ENCODE data around the gene USP6. TPM values are rescaled to one million over a fixed set of nuclear protein-coding genes. Genes with fewer than 3 reads are reported as not detected.
"Not testable (repeated sequence)": the region's sequence is repeated elsewhere in the genome, so short reads cannot be mapped to it uniquely, and the experiment has no call there.

USP6 gene
- total RNA-seq, 1 experiment from 2014 or later, result 0.02 TPM

DNA sequence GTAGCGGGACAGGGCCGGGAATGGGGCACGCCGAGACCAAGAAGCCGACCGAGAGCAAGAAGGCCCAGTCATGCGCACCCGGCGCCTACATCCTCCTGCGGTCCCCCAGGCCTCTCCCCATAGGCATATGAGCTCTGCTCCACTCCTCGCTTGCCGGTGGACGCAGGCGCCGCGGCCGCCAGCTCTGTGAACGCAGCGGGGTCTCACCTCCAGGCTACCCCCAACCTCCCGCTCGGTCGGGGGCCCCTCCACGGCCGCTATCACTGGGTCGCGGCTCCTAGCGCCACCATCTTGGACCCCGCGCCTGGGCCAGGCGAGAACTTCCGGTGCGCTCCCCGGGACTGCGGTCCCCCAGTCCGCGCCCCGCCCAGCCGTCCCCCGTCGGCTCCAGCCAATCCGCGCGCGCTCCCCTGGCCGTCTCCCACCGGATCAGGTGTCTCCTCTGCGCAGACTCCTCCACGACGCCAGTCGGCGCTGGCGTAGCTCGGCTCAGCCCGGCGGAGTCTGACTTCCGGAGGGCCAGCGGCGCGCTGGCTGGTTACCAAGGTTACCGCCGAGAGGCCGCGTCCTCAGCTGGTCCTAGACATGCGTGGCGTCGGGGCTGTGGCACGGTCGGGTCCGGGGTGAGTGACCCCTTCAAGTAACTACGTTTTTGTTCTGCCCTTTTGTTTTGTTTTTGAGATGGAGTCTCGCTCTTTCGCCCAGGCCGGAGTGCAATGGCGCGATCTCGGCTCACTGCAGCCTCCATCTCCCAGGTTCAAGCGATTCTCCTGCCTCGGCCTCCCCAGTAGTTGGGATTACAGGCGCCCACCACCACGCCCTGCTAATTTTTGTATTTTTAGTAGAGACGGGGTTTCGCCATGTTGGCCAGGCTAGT, 75.9 kb downstream of the USP6 start, which contains the start of gene ZNF594:
Gene ZNF594 (minus strand): TSS at position 328 of the 877 bp plus-strand sequence. CDS start 7,612 bp downstream, outside the sequence.
- peak; percentile 94 for DNase-seq (ENCODE audit: low read depth)

DNA sequence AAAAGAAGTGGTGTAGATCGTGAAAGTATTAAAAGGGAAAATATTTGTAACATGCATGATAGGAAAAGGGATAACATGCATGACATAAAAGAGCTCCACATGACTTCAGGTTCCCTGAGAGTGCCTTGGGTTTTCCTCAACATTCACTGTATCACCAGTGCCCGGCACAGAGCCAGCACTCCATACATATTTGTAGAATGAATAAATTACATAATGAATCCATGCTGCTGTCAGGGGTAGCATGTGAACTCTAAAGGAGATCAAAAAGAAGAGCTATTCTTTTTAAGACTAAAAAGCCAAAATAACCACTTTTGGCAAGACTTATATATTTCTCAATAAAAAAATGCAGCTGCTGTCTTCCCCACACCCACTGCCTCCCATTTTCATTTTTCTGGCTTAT, 78.5 kb downstream of the USP6 start:
- DNase-seq (ENCODE audit: low read depth), result no peak

DNA sequence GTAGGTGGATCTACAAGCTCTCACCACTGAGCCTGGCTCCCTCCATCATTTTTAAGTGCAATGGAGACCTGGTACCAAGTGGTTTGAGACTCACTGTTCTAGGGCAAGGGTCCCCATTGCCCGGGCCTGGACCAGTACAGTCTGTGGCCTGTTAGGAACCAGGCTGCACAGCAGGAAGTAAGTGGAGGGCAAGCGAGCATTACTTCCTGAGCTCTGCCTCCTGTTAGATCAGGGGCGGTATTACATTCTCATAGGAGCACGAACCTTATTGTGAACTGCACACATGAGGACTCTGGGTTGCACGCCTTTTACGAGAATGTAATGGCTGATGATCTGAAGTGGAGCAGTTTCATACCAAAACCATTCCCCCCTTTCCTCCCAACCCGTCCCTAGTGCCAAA, 82.6 kb downstream of the USP6 start:
- no peak for DNase-seq (ENCODE audit: low read depth)

DNA sequence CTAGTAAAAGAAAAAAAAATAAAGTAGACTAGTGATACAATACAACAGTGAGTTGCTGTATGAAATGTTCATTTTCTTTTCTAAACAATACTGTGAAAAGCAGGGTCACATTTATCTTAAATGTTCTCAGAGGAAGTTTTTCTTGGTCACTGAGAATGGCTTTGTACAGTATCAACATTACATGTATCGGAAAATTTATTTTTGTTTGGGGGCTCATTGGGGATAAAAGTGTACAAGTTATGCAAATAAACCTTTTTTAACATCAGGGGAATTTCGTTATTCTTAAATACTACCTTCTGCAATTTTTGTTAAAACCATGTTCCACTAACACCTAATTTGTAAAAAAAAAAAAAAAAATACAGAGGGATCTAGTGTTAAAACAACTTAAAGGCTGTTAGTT, 84.5 kb downstream of the USP6 start:
- DNase-seq (ENCODE audit: low read depth), result no peak

DNA sequence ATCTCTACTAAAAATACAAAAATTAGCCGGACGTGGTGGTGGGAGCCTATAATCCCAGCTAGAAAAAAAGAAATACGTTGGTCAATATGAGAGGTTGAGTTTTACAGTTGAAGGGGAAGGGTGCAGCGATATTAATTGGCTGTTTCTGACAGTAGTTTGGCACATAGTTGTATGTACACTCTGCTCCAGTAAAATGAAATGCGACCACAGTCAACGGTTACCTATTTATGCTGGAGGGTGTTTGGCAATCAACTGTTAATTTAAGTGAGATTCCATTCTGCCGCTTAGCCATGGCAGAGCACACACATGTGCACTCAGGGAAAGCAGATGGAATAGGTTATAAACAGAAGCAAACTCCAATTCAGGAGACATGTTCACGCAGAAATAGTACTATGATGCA, 85.2 kb downstream of the USP6 start:
- DNase-seq (ENCODE audit: low read depth), result no peak

DNA sequence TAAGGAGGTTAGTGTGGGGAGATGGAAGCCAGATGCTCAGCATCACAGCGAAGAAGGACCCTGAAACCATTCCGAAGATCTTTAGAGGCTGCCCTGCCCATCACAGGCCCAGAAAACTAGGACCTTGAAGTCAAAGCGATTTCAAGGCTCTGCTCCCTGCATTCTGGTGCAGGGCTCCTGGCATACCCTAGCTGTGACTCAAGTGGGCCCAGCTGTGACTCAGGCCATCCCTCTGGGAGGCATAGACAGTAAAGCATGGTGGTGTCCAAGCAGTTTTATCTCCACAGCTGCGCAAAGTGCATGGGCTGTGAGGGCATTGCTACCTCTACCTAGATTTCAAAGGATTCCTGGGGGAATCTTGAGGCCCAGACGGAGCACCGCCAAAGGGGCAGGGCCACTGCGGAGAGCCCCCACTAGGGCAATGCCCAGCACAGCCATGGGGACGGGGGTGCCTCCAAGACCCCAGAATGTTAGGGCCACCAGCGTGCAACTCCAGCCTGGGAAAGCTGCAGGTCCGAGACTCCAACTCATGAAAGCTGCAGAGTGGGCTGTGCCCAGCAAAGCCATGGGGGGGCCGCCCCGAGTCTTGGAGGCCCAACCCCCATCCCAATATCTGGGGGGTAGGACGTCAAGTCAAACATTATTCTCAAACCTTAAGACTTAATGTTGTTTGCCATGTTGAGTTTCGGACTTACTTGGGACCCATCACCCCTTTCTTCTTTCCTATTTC, 87.5 kb downstream of the USP6 start:
- peak; percentile 66 for DNase-seq (ENCODE audit: low read depth)

DNA sequence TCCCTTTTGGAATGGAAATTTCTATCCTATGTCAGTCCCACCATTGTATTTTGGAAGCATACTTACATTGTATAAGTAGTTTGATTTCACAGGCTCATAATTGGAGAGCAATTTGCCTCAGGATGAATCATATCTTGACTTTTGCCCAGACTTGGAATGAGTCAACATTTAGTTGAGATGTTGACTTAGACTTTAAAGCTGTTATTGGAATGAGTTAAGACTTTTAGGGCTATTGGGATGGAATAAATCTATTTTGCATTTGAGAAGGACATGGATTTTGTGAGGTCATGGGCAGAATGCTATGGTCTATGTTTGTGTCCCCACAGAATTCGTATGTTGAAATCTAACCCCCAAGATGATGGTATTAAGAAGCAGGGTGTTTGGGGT, 88.1 kb downstream of the USP6 start:
- peak; percentile 70 for DNase-seq (ENCODE audit: low read depth)

DNA sequence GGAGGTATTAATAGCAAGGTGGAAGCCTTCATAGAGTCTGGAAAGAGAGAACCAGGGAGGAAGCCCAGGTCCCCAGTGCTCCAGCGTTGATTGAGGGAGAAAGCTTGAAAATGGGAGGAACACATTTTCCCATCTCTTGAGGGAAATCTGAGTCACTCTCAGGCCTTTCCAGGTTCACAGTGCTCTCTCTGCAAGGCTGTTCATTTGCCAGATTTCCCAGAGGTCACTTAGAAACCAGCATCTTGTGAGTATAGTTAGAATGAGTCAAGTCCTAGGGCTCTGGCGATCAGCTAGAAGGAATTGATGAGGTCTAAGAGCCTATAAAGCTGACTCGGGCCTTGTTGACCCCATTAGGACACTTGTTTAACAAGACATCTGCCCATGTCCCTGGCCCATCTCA, 93.6 kb downstream of the USP6 start:
- peak; percentile 9 for DNase-seq (ENCODE audit: low read depth)

DNA sequence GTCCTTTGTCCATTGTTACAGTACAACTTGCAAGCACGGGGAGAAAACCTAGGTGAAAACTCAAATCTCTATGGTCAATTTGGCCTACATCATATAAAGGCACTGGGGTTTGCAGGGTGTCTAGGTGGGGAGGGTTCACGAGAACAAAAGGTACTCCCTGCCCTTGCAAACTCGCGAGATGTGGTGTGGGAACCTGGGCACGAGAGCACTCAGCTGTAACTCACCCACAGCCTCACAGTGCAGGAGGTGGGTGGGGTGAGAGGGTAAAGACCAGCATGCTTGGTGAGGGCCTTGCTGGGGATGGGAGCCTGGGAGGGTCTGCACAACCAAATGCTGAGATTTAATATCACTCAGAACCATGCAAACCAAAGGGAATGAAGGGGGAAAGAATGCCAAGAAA, 94.3 kb downstream of the USP6 start:
- no peak for DNase-seq (ENCODE audit: low read depth)

DNA sequence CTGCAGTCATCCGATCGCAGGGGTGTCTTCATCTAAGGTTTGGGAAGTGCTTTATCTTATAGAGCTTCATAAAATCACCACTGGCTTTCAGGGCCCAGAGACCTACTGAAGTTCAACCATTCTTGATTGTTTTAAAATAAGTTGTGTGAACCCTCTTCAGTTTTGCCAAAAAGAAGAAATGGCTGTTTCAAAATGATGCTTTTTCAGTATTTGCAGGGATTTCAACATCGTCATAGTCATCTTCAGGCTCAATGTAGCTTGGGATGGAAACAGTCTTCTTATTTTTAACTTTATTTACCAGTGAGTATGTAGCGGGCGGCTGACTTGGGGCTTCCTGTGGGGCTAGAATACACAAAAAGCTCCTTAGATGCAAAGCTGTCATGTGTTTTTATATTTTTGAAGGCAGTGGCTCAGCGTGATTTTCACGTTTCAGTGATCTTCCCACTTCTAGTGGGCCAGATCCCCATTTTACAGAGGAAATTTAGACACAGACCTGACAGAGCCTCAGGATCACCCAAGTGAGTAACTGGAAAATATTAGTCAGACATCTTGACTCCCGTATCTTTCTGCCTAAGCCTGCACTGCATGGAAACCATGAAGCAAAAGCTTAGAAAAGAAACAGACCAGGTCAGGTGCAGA, 94.9 kb downstream of the USP6 start:
- no peak for DNase-seq (ENCODE audit: low read depth)

DNA sequence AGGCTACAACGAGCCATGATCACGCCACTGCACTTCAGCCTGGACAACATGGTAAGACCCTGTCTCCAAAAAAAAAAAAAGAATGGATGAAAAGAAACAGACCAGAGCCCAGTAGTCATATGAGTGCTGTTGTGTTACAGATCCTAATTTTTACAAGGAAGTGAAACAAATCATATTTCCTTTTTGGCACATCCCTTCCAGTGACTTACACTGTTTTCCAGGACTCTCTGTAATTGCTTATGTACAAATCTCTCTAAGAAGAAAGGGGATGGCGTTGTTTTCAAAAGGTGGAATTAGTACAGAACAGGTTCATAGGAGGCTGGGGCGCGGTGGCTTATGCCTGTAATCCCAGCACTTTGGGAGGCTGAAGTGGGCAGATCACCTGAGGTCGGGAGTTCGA, 95.6 kb downstream of the USP6 start:
- DNase-seq (ENCODE audit: low read depth), result no peak

DNA sequence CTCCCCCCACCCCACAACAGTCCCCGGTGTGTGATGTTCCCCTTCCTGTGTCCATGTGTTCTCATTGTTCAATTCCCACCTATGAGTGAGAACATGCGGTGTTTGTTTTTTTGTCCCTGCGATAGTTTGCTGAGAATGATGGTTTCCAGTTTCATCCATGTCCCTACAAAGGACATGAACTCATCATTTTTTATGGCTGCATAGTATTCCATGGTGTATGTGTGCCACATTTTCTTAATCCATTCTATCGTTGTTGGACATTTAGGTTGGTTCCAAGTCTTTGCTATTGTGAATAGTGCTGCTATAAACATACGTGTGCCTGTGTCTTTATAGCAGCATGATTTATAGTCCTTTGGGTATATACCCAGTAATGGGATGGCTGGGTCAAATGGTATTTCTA, 101.7 kb downstream of the USP6 start:
- not testable (repeated sequence) for DNase-seq (ENCODE audit: low read depth)

DNA sequence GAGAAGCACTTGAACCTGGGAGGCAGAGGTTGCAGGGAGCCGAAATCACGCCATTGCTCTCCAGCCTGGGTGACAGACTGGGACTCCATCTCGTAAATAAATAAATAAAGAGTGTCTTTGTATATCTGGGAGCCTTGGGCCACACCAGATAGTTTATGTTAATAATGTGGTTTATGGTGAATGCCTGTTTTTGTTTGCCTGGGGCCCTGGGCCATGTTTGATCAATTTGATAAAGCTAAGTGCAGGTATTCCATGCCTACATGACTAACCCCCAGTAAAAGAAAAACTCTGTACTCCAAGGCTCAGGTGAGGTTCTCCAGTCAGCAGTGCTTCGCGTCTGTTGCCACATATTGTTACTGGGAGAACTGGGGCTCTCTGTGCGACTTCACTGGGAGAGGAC, 103.7 kb downstream of the USP6 start:
- DNase-seq (ENCODE audit: low read depth), result peak; percentile 40

DNA sequence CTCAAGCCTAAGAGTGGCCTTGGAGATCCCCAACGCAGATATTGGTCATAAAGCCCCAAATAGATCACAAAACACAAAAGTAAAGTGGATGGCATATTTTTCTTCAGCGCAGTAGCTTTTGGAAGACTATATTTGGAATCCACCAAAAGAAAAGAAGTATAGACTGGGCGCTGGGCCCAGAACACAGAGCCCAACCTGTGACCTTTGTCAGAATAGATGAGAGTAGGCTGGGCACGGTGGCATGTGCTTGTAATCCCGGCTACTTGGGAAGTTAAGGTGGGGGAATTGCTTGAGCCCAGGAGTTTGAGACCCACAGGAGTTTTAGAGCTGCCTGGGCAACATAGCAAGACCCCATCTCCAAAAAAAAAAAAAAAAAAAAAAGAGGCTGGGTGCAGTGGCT, 104.2 kb downstream of the USP6 start:
- DNase-seq (ENCODE audit: low read depth), result no peak

DNA sequence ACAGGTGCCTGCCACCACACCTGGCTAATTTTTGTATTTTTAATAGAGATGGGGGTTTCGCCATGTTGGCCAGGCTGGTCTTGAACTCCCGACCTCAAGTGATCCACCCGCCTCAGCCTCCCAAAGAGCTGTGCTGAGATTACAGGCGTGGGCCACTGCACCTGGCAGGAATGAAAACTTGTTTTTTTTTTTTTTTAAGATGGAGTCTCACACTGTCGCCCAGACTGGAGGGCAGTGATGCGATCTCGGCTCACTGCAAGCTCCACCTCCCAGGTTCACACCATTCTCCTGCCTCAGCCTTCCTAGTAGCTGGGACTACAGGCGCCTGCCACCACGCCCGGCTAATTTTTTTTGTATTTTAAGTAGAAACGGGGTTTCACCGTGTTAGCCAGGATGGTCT, 106.1 kb downstream of the USP6 start:
- DNase-seq (ENCODE audit: low read depth), result not testable (repeated sequence)

Other genes starting within 250 kb of the USP6 start
- 0.20 TPM in 1 of 2 replicates, not detected in the other for gene C17orf107, start 216.5 kb upstream of the USP6 start, total RNA-seq (2014; rRNA removed; shearing (Covaris generic))
- gene CHRNE, start 212.9 kb upstream of the USP6 start, total RNA-seq (2014; rRNA removed; shearing (Covaris generic)), result 0.02 TPM in 1 of 2 replicates, not detected in the other
- 0.05 TPM in 1 of 2 replicates, not detected in the other for gene GP1BA, start 183.8 kb upstream of the USP6 start, total RNA-seq (2014; rRNA removed; shearing (Covaris generic))
- gene SLC25A11, start 176.0 kb upstream of the USP6 start, total RNA-seq (2014; rRNA removed; shearing (Covaris generic)), result 87.0 and 103 TPM in 2 replicates
- 27.8 and 30.5 TPM in 2 replicates for gene RNF167, start 175.8 kb upstream of the USP6 start, total RNA-seq (2014; rRNA removed; shearing (Covaris generic))
- 1,238 and 1,483 TPM in 2 replicates for gene PFN1, start 167.5 kb upstream of the USP6 start, total RNA-seq (2014; rRNA removed; shearing (Covaris generic))
- gene ENO3, start 164.9 kb upstream of the USP6 start, total RNA-seq (2014; rRNA removed; shearing (Covaris generic)), result 0.27 and 1.1 TPM in 2 replicates
- gene SPAG7, start 148.2 kb upstream of the USP6 start, total RNA-seq (2014; rRNA removed; shearing (Covaris generic)), result 30.0 and 38.4 TPM in 2 replicates
- gene CAMTA2, start 128.4 kb upstream of the USP6 start, total RNA-seq (2014; rRNA removed; shearing (Covaris generic)), result 4.8 and 11.0 TPM in 2 replicates
- gene INCA1, start 118.5 kb upstream of the USP6 start, total RNA-seq (2014; rRNA removed; shearing (Covaris generic)), result not detected in 2 replicates
- gene KIF1C, start 118.1 kb upstream of the USP6 start, total RNA-seq (2014; rRNA removed; shearing (Covaris generic)), result 16.0 and 29.8 TPM in 2 replicates
- gene SLC52A1, start 80.6 kb upstream of the USP6 start, total RNA-seq (2014; rRNA removed; shearing (Covaris generic)), result 0.32 TPM in 1 of 2 replicates, not detected in the other
- 2.2 and 3.2 TPM in 2 replicates for gene ZFP3, start 37.6 kb upstream of the USP6 start, total RNA-seq (2014; rRNA removed; shearing (Covaris generic))
- gene ZNF232, start 4.2 kb upstream of the USP6 start, total RNA-seq (2014; rRNA removed; shearing (Covaris generic)), result 7.1 and 8.9 TPM in 2 replicates
- gene ZNF594, start 75.8 kb downstream of the USP6 start, total RNA-seq (2014; rRNA removed; shearing (Covaris generic)), result 9.5 and 10.2 TPM in 2 replicates
- not detected in 2 replicates for gene SCIMP, start 118.8 kb downstream of the USP6 start, total RNA-seq (2014; rRNA removed; shearing (Covaris generic))
- gene RABEP1, start 166.3 kb downstream of the USP6 start, total RNA-seq (2014; rRNA removed; shearing (Covaris generic)), result 31.7 and 35.0 TPM in 2 replicates

Measured in M059J (cell line).